A549 (cell line): ENCODE data around the gene RAB4B.
"Not testable (repeated sequence)": the region's sequence is repeated elsewhere in the genome, so short reads cannot be mapped to it uniquely, and the experiment has no call there.

ENCODE experiments used
- FOXS1 ChIP-seq: fragments of 250-450 bp; sonication (Bioruptor Pico); IDR thresholded peaks from 2 replicates; pipeline ENCODE4 v1.5.0; 2020; ENCODE audit warnings: mild to moderate bottlenecking, moderate library complexity
- GATA3 ChIP-seq: IDR thresholded peaks from 2 replicates; pipeline ENCODE4 v1.6.1; 2012; ENCODE audit warnings: borderline replicate concordance
- NPAS2 ChIP-seq: fragments of 250-450 bp; sonication (Bioruptor Pico); IDR thresholded peaks from 2 replicates; pipeline ENCODE4 v1.8.0; 2022; ENCODE audit warnings: mild to moderate bottlenecking, moderate library complexity, borderline replicate concordance
- POLR2A ChIP-seq: IDR thresholded peaks from 2 replicates; pipeline ENCODE4 v1.6.1; 2012; ENCODE audit warnings: mild to moderate bottlenecking, low read length
- RAD21 ChIP-seq, 2 experiments: fragments of >200 bp in 1 of 2; sonication (Bioruptor Twin) in 1 of 2; formaldehyde crosslinking in 1 of 2; IDR thresholded peaks in 1 of 2; conservative IDR thresholded peaks in 1 of 2; 2 replicates in 1 of 2; 3 replicates in 1 of 2; pipeline ENCODE4 v1.6.1; 2012 to 2018; ENCODE audit warnings: inconsistent platforms in 1 of 2
- SMC3 ChIP-seq: fragments of >200 bp; sonication (Bioruptor Twin); formaldehyde crosslinking; IDR thresholded peaks from 3 replicates; pipeline ENCODE4 v1.6.1; 2018; ENCODE audit warnings: inconsistent platforms

DNA sequence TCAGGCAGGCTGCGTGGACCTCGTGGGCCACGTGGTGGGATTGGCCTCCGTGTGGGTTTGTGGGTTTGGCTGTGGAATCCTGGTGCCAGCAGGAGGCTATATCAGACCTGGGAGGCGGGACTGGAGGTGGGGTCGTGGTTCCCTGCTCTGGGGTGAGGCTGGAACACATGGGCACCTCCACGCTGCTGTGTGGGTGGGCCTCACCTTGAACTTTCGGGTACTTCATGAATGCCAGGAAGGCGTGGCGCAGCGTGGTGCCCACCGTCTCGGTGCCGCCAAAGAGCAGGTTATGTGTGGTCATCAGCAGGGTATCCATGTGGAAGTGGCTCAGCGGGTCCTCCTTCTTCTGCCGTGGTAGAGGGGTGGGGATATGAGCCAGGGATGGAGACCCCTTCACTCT lies 46.9 kb downstream of the RAB4B start:
- TF ChIP-seq GATA3; RAD21 (conservative IDR thresholded peaks at IDR 0.05 in 1 of 2, IDR thresholded peaks at IDR 0.05 in 1 of 2); NPAS2 (CRISPR knock-in tag); FOXS1; SMC3; POLR2A: not testable (repeated sequence)
